GM10248 (cell line): Measurements from ENCODE around the gene NREP.

Experiments used
- CTCF ChIA-PET: fragments of 300-600 bp; sonication (Branson Sonifier 250); formaldehyde crosslinking; extraction: SDS; loops from one replicate; lab custom pipeline; 2021; ENCODE audit warnings: antibody characterized with exemption; lab: Yijun Ruan, JAX
- POLR2A ChIA-PET: fragments of 350-650 bp; sonication (Branson Sonifier 250); formaldehyde crosslinking; extraction: SDS; loops from one replicate; lab custom pipeline; 2020; ENCODE audit warnings: antibody characterized with exemption; lab: Yijun Ruan, JAX
- DNase-seq: peaks from one replicate; pipeline ENCODE4 v3.0.0; 2012; ENCODE audit errors: extremely low spot score
- CTCF ChIP-seq: IDR thresholded peaks from 2 replicates; pipeline ENCODE4 v1.5.1; 2012; ENCODE audit warnings: mild to moderate bottlenecking, low read depth; ENCODE audit errors: extremely low read depth, missing control alignments, control extremely low read depth

The NREP gene

GRCh38 chr5:111679611-111680010 is 77.4 kb downstream of the NREP start:
- CTCF ChIA-PET = no interaction called here

More at GRCh38 chr5:111679611-111680010, 77.4 kb downstream of the NREP start:
- no peak for TF ChIP-seq CTCF
- POLR2A ChIA-PET = no interaction called here
- no peak for DNase-seq
